Hepatocyte (in vitro differentiated cells): Measurements from ENCODE around the gene ELOVL5. TPM values are rescaled to one million over a fixed set of nuclear protein-coding genes. Genes with fewer than 3 reads are reported as not detected.

Experiments used
- DNase-seq: peaks from one replicate; pipeline ENCODE4 v3.0.0-alpha.2; 2016; ENCODE audit warnings: low spot score
- H2AFZ ChIP-seq: fragments of 200-600 bp; sonication (generic); 2 replicates; pipeline ENCODE4 v1.6.0; 2016; ENCODE audit warnings: antibody characterized with exemption, mild to moderate bottlenecking
- H3K27ac ChIP-seq: fragments of 200-600 bp; sonication (generic); 2 replicates; pipeline ENCODE4 v1.5.1; 2016; ENCODE audit warnings: mild to moderate bottlenecking
- H3K27me3 ChIP-seq: fragments of 200-600 bp; sonication (generic); 2 replicates; pipeline ENCODE4 v1.6.1; 2016
- H3K36me3 ChIP-seq: fragments of 200-600 bp; sonication (generic); replicated peaks from 2 replicates; pipeline ENCODE4 v1.5.1; 2016; ENCODE audit warnings: low read depth; ENCODE audit not compliant: insufficient read depth
- H3K4me1 ChIP-seq: fragments of 200-600 bp; sonication (generic); 2 replicates; pipeline ENCODE4 v1.5.1; 2016; ENCODE audit warnings: mild to moderate bottlenecking, moderate library complexity; ENCODE audit not compliant: insufficient read depth
- H3K4me2 ChIP-seq: fragments of 200-600 bp; sonication (generic); 2 replicates; pipeline ENCODE4 v1.6.0; 2016
- H3K4me3 ChIP-seq: fragments of 200-600 bp; sonication (generic); 2 replicates; pipeline ENCODE4 v1.5.1; 2016; ENCODE audit warnings: mild to moderate bottlenecking
- H3K79me2 ChIP-seq: fragments of 200-600 bp; sonication (generic); 2 replicates; pipeline ENCODE4 v1.6.0; 2017; ENCODE audit warnings: mild to moderate bottlenecking
- H3K9me2 ChIP-seq: fragments of 200-600 bp; sonication (generic); replicated peaks from 2 replicates; pipeline ENCODE4 v1.6.0; 2017; ENCODE audit warnings: mild to moderate bottlenecking; ENCODE audit not compliant: insufficient read depth
- H3K9me3 ChIP-seq: fragments of 200-600 bp; sonication (generic); 2 replicates; pipeline ENCODE4 v1.5.1; 2016; ENCODE audit warnings: low read depth, mild to moderate bottlenecking
- H4K20me1 ChIP-seq: fragments of 200-600 bp; sonication (generic); 2 replicates; pipeline ENCODE4 v1.6.0; 2016; ENCODE audit warnings: mild to moderate bottlenecking; ENCODE audit not compliant: insufficient read depth, poor library complexity, severe bottlenecking
- EZH2 ChIP-seq: fragments of 200-600 bp; sonication (generic); IDR thresholded peaks from 2 replicates; pipeline ENCODE4 v1.6.1; 2016; ENCODE audit warnings: antibody characterized with exemption, mild to moderate bottlenecking, borderline replicate concordance
- EZH2phosphoT487 ChIP-seq: fragments of 200-600 bp; sonication (generic); IDR thresholded peaks from one replicate; pipeline ENCODE4 v1.6.1; 2018; ENCODE audit warnings: antibody characterized with exemption, mild to moderate bottlenecking, low read depth, moderate library complexity; ENCODE audit not compliant: unreplicated experiment, severe bottlenecking
- WGBS: methylation state at CpG from one replicate; pipeline ENCODE4 v1.1.6; 2016; ENCODE audit warnings: low lambda C conversion rate; ENCODE audit errors: missing lambda C conversion rate; 5-methylcytosine and 5-hydroxymethylcytosine counted together
- polyA plus RNA-seq: library from polyadenylated mRNA; unstranded; fragments of >200 nt; fragmentation: Nextera tagmentation; extraction: Ambion mirVana; gene quantifications from 2 replicates; pipeline ENCODE4 v1.2.1, GENCODE V29; 2016
- total RNA-seq: library from RNA; depleted of rRNA; stranded (reverse); fragments of >200 nt; gene quantifications from 2 replicates; pipeline ENCODE4 v1.2.3, GENCODE V29; 2014
- TF ChIP-seq, protein P1 (sequence below): fragments of 200-600 bp; sonication (generic); IDR thresholded peaks from 2 replicates; pipeline ENCODE4 v1.5.1; 2016; ENCODE audit warnings: antibody characterized with exemption, mild to moderate bottlenecking; ENCODE audit not compliant: poor library complexity

Gene ELOVL5
- total and polyA plus RNA-seq, 2 experiments from 2014 or later = 144 to 156 TPM

DNA sequence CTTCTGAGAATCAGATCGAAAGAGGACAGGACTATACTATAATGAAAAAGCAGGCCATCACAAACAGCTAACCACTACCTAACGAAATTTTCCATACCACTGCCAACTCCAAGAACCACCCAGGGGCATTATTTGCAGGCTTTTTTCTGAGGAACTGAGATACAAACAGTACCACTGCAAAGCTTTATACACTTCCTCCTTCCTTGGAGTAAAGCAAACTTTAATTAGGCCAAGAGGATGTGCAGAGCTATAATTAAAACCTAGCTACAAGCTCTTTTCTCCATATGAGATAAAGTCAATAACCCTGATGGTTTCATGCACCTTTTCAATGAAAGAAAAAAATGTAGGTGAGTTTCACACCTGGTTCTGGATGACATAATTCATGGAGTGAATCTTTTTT, 68.5 kb downstream of the ELOVL5 start:
- no peak for DNase-seq
- Histone ChIP-seq H3K79me2 (peaks cover 5% of the 10 kb centered on the region), H3K27me3 (no peaks in the 10 kb centered on the region), H2AFZ (no peak overlapping the region), H3K9me2 (no peaks in the 10 kb centered on the region), H3K36me3 (no peaks in the 10 kb centered on the region), H3K4me3 (no peak overlapping the region), H3K4me2 (no peak overlapping the region), H3K4me1 (no peaks in the 10 kb centered on the region), H4K20me1 (peaks cover 2% of the 10 kb centered on the region), H3K27ac (no peak overlapping the region), H3K9me3 (no peaks in the 10 kb centered on the region)
- WGBS = 98% methylated on average over 2 of the region's 2 CpGs
- TF ChIP-seq EZH2 (no peak), EZH2phosphoT487 (no peak)
- TF ChIP-seq, protein P1, sequence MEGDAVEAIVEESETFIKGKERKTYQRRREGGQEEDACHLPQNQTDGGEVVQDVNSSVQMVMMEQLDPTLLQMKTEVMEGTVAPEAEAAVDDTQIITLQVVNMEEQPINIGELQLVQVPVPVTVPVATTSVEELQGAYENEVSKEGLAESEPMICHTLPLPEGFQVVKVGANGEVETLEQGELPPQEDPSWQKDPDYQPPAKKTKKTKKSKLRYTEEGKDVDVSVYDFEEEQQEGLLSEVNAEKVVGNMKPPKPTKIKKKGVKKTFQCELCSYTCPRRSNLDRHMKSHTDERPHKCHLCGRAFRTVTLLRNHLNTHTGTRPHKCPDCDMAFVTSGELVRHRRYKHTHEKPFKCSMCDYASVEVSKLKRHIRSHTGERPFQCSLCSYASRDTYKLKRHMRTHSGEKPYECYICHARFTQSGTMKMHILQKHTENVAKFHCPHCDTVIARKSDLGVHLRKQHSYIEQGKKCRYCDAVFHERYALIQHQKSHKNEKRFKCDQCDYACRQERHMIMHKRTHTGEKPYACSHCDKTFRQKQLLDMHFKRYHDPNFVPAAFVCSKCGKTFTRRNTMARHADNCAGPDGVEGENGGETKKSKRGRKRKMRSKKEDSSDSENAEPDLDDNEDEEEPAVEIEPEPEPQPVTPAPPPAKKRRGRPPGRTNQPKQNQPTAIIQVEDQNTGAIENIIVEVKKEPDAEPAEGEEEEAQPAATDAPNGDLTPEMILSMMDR = no peak

DNA sequence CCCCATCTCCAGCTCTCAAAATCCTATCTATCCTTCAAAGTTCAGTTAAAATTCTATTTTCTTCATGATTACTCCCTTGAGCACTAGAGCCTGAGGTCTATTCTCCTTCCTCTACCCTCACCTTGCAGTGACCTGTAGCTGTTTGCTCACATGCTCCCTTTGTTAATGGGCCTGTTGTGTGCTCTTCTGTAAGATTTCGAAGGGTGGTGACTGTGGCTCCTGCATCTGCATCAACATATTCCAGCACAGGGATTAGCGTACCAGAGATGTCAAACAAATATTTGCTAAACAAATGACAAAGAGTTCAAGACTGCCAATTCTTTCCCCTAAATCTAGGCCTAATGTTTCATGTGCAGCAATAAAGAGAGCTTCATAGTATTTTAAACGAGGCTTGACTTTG, 69.5 kb downstream of the ELOVL5 start:
- WGBS = 82% methylated on average over 3 of the region's 3 CpGs
- Histone ChIP-seq H3K27me3 (no peaks in the 10 kb centered on the region), H4K20me1 (peaks cover 2% of the 10 kb centered on the region), H3K27ac (no peak overlapping the region), H3K36me3 (no peaks in the 10 kb centered on the region), H3K4me2 (no peak overlapping the region), H3K4me1 (no peaks in the 10 kb centered on the region), H2AFZ (no peak overlapping the region), H3K9me3 (no peaks in the 10 kb centered on the region), H3K9me2 (no peaks in the 10 kb centered on the region), H3K4me3 (no peak overlapping the region), H3K79me2 (peaks cover 5% of the 10 kb centered on the region)
- no peak for DNase-seq
- no peak for TF ChIP-seq EZH2
- TF ChIP-seq, protein P1 = no peak
- TF ChIP-seq EZH2phosphoT487 = no peak

DNA sequence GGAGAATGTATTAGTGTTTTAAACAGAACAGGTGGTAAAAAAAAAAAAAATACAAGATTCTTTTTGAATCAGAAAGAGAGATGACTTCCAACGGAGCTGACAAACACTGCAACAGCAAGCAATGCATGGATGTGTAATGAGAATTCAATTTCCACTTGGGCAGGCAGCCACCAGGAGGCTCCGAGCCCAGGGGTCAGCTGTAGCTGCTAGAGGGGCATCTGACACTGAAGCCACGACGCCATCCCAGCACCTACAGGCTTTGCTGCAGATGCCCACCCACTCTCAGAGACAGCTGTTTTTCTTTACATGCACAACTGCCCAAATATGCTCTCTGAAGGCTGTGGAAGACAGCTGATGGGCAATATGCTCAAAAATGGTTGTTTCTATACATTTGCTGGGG, 75.4 kb downstream of the ELOVL5 start:
- Histone ChIP-seq H3K36me3 (no peaks in the 10 kb centered on the region), H3K9me3 (no peaks in the 10 kb centered on the region), H3K27me3 (no peaks in the 10 kb centered on the region), H2AFZ (no peak overlapping the region), H4K20me1 (no peaks in the 10 kb centered on the region), H3K4me1 (no peaks in the 10 kb centered on the region), H3K79me2 (no peaks in the 10 kb centered on the region), H3K27ac (no peak overlapping the region), H3K9me2 (no peaks in the 10 kb centered on the region), H3K4me3 (no peak overlapping the region), H3K4me2 (no peak overlapping the region)
- DNase-seq = no peak
- TF ChIP-seq, protein P1 = no peak
- TF ChIP-seq EZH2phosphoT487 (no peak), EZH2 (no peak)
- WGBS = 94% methylated on average over 4 of the region's 4 CpGs

DNA sequence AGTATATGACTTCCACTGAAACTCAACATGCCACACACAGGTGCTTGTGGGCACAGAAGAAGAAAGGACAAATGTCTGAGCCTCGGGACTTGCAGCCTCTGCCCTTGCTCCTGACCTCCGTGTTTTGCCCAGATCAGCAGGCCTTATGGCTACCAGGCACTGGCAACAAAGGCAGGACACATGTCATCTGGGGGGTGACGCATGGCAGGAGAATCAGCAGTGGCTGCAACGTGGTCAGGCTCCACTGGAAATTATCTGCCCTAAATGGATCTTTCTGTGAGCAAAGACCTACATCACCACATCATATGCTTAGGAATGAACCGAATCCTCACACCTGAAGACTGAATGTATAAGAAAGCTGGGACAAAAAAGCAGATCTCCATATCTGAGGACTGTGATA, 78.9 kb downstream of the ELOVL5 start:
- no peak for DNase-seq
- Histone ChIP-seq H3K9me2 (no peaks in the 10 kb centered on the region), H3K9me3 (no peaks in the 10 kb centered on the region), H3K36me3 (no peaks in the 10 kb centered on the region), H3K79me2 (no peaks in the 10 kb centered on the region), H3K4me2 (no peak overlapping the region), H3K27ac (no peak overlapping the region), H2AFZ (no peak overlapping the region), H4K20me1 (no peaks in the 10 kb centered on the region), H3K4me3 (no peak overlapping the region), H3K4me1 (no peaks in the 10 kb centered on the region), H3K27me3 (no peaks in the 10 kb centered on the region)
- WGBS = 88% methylated on average over 5 of the region's 5 CpGs
- TF ChIP-seq EZH2 = no peak
